Activated CD4-positive, CD25-positive, alpha-beta regulatory T cell (primary cell): ENCODE data around the gene ZKSCAN5.
"Not testable (repeated sequence)": the region's sequence is repeated elsewhere in the genome, so short reads cannot be mapped to it uniquely, and the experiment has no call there.

Experiments
- DNase-seq, 4 experiments: peaks; one replicate each; lab custom pipeline; 2025; lab: John Stamatoyannopoulos, UW

The ZKSCAN5 gene

DNA sequence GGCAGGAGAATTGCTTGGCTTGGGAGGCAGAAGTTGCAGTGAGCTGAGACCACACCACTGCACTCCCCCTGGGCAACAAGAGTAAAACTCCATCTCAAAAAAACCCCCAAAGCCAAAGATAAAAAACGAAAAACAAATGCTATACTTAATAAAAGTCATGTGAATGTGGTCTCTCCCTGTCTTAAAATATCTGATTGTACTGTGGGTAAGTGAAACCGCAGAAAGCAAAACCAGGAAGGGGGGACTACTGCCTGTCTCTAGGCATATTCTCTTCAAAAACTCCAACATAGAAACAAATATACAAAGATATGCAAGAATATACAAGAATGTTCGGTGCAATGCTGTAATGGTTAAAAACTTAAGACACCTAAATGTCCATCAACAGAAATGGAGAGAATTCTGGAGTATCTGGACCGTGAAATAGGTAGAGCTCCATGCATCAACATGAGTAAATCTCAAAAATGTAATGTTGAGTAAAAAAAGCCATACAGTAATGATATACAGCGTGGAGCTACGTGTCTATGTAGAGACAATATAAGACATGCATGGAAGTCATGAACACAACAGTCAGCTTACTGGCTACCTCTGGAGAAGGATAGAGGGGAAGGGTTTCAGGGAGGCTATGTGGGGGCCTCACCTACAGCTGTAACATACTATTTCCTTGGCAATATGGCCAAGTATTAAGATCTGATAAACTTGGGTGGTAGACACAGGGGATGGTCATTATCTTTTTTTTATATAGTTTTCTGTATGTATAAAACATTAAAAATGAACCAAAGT is 6.5 kb upstream of the ZKSCAN5 start:
- DNase-seq = no peak

DNA sequence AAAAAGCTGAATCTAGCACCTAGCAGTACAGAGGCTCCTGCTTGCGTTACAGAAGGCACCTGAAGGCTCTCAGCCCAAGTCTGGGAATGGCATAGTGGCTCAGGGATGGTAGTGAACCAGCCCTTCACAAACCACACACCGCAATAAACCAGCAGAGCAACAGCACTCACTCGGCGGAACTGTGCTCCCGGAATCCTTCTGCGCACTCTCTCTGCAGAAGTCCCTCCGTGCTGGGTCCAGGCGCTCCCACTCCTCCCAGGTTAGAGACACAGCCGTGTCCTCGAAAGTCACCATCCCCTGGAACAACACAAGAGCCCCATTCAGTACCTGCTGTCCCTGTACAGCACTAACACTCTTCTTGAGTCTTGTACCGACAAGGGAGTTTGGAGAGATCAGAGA is 5.9 kb upstream of the ZKSCAN5 start:
- no peak for DNase-seq

DNA sequence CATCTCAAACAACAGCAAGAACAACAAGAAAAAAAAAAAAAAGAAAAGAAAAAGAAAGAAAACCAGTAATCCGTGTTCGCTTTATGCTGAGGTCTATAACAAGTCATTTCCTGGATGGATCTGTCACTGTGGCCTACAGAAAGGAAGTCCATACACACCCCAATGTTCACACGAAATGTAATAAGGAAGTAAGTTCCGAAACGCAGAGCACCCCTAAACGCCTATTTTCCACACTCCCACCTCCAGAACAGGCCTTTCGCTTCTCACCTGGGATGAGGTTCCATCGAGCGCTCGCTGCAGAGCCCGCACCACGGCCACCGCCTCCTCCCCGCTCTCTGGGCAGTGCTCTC is 5.1 kb upstream of the ZKSCAN5 start:
- DNase-seq = no peak

DNA sequence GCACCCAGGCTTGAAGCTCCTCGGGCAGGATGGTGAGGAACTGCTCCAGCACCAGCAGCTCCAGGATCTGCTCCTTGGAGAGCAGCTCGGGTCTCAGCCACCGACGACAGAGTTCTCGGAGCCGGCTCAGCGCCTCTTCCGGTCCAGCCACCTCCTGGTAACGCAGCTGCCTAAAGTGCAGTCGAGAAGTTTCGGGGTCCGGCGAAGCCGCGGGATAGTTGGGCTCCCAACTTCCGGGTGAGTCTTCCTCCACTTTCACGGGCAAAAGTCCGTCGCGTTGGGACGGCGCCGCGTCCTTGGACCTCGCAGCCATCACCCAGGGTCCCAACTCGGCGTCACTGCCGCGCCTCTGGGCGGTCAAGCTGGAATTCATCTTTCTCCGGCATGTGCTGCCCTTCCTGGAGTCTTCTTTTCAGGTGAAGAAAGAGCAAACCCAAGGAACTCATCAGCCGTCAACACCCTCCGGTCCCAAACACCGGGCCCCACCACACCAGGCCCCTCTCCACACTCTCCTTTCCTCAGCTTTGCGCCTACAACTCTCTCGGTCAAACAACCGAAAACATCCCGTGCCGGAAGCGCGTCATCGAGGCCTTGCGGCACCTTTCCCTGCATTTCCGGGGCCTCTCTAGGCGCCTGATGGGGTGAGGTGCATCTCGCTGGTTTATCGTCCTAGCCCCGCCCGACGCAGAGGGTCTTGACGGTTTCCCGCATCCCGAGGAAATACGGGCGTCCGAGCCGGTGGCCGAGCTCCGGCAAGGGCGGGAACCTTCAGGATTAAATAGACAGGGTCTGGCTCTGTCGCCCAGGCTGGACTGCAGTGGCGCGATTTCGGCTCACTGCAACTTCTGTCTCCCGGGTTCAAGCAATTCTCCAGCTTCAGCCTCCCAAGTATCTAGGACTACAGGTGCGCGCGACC is 4.5 kb upstream of the ZKSCAN5 start, which contains the start of gene ZNF394:
TSS of gene ZNF394 (minus strand) at position 561 of the 916 bp plus-strand sequence. CDS start at position 373, 188 bp downstream.
- peak; percentile 77 to 84 (median 82) for DNase-seq

DNA sequence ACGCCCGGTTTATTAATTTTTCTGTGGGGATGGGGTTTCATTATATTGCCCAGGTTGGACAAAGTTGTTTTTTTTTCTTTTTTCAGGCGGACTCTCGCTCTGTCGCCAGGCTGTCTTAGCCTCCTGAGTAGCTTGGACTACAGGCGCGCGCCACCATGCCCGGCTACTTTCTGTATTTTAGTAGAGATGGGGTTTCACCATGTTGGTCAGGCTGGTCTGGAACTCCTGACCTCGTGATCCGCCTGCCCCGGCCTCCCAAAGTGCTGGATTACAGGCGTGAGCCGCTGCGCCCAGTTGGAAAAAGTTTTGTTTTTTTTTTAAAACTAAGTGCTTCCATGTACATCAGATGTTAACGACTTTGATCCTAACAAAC is 3.8 kb upstream of the ZKSCAN5 start:
- DNase-seq = no peak

DNA sequence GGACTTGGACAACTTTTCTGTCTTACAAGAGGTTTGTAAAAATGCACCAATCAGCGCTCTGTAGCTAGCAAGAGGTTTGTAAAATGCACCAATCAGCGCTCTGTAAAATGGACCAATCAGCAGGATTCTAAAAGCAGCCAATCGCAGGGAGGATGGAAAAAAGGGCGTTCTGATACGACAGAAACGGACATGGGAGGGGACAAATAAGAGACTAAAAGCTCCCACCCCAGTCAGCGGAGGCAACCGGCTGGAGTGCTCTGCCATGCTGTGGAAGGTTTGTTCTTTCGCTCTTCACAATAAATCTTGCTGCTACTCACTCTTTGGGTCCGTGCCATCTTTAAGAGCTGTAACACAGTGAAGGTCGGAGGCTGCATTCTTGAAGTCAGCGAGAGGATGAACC is 3.2 kb upstream of the ZKSCAN5 start:
- DNase-seq = not testable (repeated sequence)

DNA sequence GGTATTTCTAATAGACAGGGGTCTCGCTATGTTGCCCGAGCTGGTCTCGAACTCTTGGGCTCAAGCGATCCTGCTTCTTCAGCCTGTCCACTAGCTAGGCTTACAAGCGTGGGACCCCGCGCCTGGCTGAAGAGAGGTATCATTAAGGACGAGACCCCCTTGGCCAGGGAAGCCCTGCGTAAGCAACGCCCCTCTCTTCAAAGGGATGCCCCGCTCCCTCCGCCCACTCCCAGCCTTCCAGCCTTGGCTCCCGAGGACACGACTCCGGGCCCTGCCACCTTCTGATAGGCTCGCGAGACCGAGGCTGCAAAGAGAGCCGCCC is 220 bp upstream of the ZKSCAN5 start:
- no peak for DNase-seq

DNA sequence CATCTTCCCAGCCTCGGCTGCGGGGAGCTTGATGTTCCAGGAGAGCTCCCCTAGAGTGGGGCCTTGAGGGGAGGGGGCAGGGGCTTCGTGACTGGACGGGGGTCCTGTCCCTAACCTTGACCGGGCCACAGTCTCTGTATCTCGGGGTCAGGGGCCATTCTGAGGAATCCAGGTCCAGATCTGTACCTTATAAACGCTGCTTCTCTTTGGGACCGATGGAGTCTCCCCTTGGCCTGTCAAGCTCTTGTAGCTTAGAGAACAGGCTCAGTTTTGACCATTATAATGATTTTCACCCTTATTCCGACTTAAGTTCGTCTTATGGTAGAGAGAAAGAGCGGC is 831 bp downstream of the ZKSCAN5 start:
- DNase-seq = no peak

DNA sequence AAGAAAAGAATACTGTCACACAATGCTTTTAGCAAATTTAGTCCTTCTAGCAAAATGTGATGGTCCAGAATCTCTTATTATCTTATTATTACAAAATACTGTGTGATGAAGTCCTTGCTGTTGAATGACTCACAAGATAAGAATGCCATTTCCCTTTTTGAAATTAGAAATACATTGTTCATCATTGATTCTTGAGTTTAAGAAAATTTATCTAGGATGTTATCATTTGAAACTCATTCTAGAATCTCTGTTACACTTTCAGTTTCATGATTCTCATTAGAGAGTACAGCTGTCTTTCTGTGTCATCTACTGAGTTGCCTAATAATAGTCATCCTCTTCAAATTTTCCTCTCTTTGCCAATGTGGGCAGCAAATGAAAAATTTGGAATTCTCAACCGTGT is 9.6 kb downstream of the ZKSCAN5 start:
- DNase-seq = no peak

DNA sequence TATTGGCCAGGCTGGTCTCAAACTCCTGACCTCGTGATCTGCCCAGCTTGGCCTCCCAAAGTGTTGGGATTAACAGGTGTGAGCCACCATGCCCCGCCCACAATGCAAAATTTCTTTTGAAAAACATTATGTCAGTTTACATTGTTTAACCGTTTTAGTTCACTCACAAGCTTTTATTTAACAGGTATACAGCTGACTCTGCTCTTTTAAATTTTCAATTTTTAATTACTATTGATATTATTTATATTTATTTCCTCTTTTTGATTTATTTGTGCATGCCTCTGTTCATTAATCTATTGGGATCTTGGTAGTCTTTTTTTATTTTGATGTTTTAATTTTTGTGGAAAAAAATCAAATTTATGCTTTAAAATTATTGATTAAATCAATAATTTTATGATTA is 16.9 kb downstream of the ZKSCAN5 start:
- no peak for DNase-seq

DNA sequence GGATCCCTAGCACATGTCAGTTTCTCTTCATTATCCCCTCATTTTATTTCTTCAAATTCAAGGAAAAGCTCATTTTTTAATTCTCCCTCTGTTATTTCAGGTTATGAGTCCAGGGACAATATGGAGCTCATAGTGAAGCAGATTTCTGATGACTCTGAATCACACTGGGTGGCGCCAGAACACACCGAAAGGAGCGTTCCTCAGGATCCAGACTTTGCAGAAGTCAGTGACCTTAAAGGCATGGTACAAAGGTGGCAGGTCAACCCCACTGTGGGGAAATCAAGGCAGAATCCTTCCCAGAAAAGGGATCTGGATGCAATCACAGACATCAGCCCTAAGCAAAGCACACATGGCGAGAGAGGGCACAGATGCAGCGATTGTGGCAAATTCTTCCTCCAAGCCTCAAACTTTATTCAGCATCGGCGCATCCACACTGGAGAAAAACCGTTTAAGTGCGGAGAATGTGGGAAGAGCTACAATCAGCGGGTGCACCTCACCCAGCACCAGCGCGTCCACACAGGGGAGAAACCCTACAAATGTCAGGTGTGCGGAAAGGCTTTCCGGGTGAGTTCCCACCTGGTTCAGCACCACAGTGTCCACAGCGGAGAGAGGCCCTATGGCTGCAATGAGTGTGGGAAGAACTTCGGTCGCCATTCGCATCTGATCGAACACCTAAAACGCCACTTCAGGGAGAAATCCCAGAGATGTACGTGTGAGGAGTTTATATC is 21.4 kb downstream of the ZKSCAN5 start:
- no peak for DNase-seq

DNA sequence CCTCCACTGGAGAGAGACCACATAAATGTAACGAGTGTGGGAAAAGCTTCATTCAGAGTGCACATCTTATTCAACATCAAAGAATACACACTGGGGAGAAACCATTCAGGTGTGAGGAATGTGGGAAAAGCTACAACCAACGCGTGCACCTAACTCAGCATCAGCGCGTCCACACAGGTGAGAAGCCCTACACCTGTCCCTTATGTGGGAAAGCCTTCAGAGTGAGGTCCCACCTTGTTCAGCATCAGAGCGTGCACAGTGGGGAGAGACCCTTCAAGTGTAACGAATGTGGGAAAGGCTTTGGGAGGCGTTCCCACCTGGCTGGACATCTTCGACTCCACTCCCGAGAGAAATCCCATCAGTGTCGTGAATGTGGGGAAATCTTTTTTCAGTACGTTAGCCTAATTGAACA is 26.9 kb downstream of the ZKSCAN5 start:
- no peak for DNase-seq

DNA sequence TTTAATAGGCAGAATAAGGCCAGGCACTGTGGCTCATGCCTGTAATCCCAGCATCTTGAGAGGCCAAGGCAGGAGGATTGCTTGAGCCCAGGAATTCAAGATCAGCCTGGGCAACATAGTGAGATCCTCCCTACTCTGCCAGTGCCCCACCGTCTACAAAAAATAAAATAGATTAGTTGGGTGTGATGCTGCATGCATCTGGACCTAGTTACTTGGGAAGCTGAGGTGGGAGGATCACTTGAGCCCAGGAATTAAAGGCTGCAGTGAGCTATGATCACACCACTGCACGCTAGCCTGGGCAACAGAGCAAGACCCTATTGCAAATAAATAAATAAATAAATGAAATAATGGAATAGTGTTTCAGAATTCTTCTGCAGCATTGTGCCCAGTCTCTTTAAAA is 31.2 kb downstream of the ZKSCAN5 start:
- DNase-seq = no peak

DNA sequence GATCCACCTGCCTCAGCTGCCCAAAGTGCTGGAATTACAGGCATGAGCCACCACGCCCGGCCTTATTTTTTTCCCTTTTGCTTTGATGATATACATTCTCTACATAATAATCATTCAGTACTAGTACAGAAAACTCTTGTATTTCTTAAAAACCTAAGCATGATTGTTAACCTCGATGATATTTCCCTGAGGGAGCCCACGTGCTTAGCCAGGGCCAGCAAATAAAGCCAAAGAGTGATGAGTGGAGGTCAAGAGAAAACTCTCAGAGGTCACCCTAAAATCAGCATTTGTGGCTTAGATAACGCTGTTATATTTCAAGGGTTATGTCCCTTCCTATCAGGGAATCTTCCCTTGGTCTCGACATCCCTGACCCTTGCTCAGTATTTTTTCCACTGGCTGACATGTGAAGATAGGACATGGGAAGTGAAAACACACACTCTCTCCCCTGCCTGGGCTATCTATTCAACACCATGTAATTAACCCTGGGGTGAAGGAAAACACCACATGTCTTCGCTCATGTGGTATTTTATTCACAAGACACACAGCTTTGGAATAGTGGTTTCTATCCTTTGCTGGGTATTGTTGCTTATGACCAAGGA is 34.9 kb downstream of the ZKSCAN5 start:
- DNase-seq = no peak

DNA sequence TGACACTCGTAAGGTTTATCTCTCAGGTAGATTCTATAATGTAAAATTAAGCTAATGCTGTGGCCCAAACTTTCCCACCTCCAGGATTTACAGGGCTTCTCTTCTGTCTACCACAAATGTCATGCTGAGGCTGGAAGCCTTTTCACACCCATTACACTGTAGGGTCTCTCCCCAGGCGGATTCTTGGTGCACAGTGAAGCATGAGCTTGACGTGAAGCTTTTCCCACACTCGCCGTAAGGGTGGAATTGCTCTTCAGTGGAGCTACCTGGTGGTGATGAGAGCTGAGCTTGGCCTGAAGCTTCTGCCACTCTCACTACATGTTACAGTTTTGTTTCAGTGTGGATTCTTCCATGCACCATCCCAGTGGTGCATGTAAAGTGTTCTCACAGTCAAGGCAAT is 36.1 kb downstream of the ZKSCAN5 start:
- no peak for DNase-seq

DNA sequence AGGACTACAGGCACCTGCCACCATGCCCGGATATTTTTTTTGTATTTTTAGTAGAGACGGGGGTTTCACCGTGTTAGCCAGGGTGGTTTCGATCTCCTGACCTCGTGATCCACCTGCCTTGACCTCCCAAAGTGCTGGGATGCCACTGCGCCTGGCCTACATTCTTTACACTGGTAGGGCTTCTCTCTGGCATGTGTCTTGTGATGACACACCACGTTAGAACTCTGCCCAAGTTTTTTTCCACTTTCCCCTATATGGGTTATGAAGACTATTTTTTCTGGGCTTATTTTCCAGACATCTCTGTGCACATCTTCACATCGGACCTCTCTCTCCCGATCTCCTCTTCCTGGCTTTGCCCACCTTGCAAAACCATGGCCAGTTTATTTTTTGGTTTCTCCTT is 36.8 kb downstream of the ZKSCAN5 start:
- DNase-seq = no peak

DNA sequence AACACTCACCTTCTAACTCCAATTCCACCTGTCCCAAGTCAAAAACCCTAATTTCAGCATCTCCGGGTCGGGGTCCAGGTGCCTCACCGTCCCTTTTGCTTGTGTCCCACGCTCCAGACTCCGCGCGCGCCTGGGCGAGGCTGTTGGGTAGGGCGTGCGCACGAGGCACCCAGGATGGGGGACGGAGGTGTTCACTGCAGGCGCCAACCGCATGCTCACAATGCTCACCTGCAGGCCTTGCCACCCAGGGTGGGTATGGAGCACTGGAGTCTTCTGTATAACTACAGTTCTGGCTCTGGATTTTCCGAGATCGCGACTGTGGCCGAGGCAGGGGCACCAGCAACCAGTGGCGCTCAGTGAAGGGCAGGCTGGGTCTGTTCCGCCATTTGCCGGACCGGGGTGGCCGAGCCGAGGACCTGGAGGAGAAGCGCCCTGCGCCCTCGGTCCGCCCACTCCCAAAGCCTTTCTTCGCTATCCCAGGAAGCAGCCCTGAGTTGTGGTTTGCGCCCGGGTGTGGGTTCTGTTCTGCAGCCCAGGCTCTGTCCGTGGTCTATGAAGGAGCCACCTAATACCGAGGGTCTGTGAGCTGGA is 38.7 kb downstream of the ZKSCAN5 start:
- DNase-seq = no peak

DNA sequence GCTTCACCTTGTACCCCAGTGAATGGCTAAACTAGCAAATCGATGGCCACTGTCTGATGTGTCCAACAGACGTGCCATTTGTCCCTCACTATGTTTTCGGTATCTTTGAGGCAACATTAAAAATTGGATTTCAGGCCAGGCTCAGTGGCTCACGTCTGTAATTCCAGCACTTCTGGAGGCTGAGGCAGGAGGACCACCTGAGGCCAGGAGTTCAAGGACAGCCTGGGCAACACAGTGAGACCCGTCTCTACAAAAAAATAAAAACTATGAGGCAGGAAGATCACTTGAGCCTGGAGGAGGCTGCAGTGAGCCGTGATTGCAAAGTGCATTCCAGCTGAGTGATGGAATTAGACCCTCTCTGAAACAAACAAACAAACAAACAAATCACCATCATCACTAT is 39.5 kb downstream of the ZKSCAN5 start:
- DNase-seq = no peak

DNA sequence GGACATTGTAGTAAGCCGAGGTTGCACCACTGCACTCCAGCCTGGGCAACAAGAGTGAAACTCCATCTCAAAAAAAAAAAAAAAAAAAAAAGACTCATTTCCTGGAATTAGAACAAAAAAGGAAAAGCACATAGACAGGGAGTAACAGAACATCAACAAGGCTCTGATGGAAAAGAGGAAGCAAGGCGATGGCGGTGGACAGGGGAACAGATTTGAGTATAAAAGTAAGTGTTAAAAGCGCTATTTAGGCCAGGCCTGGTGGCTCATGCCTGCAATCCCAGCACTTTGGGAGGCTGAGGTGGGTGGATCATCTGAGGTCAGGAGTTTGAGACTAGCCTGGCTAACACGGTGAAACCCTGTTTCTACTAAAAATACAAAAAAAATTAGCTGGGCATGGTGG is 40.8 kb downstream of the ZKSCAN5 start:
- not testable (repeated sequence) for DNase-seq

DNA sequence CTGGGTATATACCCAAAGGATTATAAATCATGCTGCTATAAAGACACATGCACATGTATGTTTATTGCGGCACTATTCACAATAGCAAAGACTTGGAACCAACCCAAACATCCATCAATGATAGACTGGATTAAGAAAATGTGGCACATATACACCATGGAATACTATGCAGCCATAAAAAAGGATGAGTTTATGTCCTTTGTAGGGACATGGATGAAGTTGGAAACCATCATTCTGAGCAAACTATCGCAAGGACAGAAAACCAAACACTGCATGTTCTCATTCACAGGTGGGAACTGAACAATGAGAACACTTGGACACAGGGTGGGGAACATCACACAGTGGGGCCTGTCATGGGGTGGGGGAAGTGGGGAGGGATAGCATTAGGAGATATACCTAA is 45.1 kb downstream of the ZKSCAN5 start:
- not testable (repeated sequence) for DNase-seq

DNA sequence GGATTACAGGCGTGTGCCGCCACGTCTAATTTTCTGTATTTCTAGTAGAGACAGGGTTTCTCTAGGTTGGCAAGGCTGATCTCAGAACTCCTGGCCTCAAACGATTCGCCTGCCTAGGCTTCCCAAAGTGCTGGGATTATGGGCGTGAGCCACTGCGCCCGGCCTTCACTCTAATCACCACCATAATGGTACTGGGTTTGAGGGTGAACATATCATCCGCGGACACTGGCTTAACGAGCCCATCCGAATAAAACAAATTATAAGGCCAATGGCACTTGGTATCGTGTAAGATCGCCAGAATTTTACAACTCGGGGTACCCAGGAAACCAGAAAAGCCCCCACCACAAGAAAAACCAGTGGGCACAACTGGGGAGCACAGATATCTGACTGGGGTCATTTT is 46.9 kb downstream of the ZKSCAN5 start:
- no peak for DNase-seq
